ENCODE data around the gene TRIP10.
"Not testable (repeated sequence)": the region's sequence is repeated elsewhere in the genome, so short reads cannot be mapped to it uniquely, and the experiment has no call there.

Gene TRIP10

GRCh38 chr19:6771648-6772027 lies 32.2 kb downstream of the TRIP10 start:
- DNase-seq = not testable (repeated sequence)

GRCh38 chr19:6772028-6772865 lies 32.8 kb downstream of the TRIP10 start, which contains the start of gene VAV1:
Gene VAV1, plus strand, starts transcription at chr19:6772708. Its CDS starts 100 bp downstream, at chr19:6772808.
- DNase-seq = no peak

- DNase-seq = no peak
Observed at GRCh38 chr19:6772866-6773322, 33.4 kb downstream of the TRIP10 start.

- no peak for DNase-seq
Observed at GRCh38 chr19:6773323-6773931, 33.9 kb downstream of the TRIP10 start.

- DNase-seq = no peak
Observed at GRCh38 chr19:6774821-6775707, 35.6 kb downstream of the TRIP10 start.

GRCh38 chr19:6776045-6776444 lies 36.6 kb downstream of the TRIP10 start:
- not testable (repeated sequence) for DNase-seq

- DNase-seq = no peak
Observed at GRCh38 chr19:6776999-6777398, 37.5 kb downstream of the TRIP10 start.

- DNase-seq = no peak
Observed at GRCh38 chr19:6777434-6777833, 38.0 kb downstream of the TRIP10 start.

- DNase-seq = no peak
Observed at GRCh38 chr19:6778386-6778785, 38.9 kb downstream of the TRIP10 start.

GRCh38 chr19:6779206-6779605 lies 39.7 kb downstream of the TRIP10 start:
- no peak for DNase-seq

- no peak for DNase-seq
Observed at GRCh38 chr19:6787393-6787792, 47.9 kb downstream of the TRIP10 start.

GRCh38 chr19:6788896-6789295 lies 49.4 kb downstream of the TRIP10 start:
- DNase-seq = no peak

- DNase-seq = no peak
Observed at GRCh38 chr19:6790194-6791128, 51.0 kb downstream of the TRIP10 start.

GRCh38 chr19:6791237-6791636 lies 51.8 kb downstream of the TRIP10 start:
- no peak for DNase-seq

GRCh38 chr19:6793411-6793810 lies 53.9 kb downstream of the TRIP10 start:
- no peak for DNase-seq

GRCh38 chr19:6793973-6794372 lies 54.5 kb downstream of the TRIP10 start:
- no peak for DNase-seq

- no peak for DNase-seq
Observed at GRCh38 chr19:6794686-6795431, 55.4 kb downstream of the TRIP10 start.

- DNase-seq = no peak
Observed at GRCh38 chr19:6796278-6796677, 56.8 kb downstream of the TRIP10 start.

GRCh38 chr19:6797646-6798045 lies 58.2 kb downstream of the TRIP10 start:
- DNase-seq = no peak

- not testable (repeated sequence) for DNase-seq
Observed at GRCh38 chr19:6800160-6800790, 60.8 kb downstream of the TRIP10 start.

GRCh38 chr19:6800991-6801484 lies 61.6 kb downstream of the TRIP10 start:
- DNase-seq = no peak
